ENCODE measurements around the gene NFIL3. TPM values are rescaled to one million over a fixed set of nuclear protein-coding genes. Genes with fewer than 3 reads are reported as not detected.

Gene NFIL3
- total and polyA plus RNA-seq, 2 of the 4 experiments (the other 2 are of a cell fraction): 27.6 to 27.7 TPM

GRCh38 chr9:91428927-91429351 lies 5.3 kb upstream of the NFIL3 start:
- Histone ChIP-seq H2AK5ac (ENCODE audit: low read depth, low read length) (no peak overlapping the region), H3K4me2 (ENCODE audit: low read depth, low read length) (0 out of 2 replicates have a peak overlapping the region, but pooled peaks have one; percentile 2), H3K4ac (ENCODE audit: low read depth, low read length) (peak overlapping the region; percentile 24; the same call in 1 of the 2 replicates), H3K18ac (ENCODE audit: low read depth, low read length) (no peak overlapping the region; the same call in 1 of the 2 replicates), H3K14ac (replicated peaks; ENCODE audit: low read depth, low read length) (no peak overlapping the region), H2BK20ac (ENCODE audit: low read depth, low read length) (peak overlapping the region; percentile 44; the same call in 1 of the 2 replicates), H3K4me3 (ENCODE audit: insufficient read depth, low read depth, low read length) (no peak overlapping the region), H4K5ac (ENCODE audit: low read depth, low read length) (no peak overlapping the region), H3K27me3 (ENCODE audit: control insufficient read depth, insufficient read depth, low read length) (no peaks in the 10 kb centered on the region), H3K27ac (ENCODE audit: insufficient read depth, low read length) (peak overlapping the region; percentile 61; the same call in 1 of the 2 replicates), H3K4me1 (ENCODE audit: control insufficient read depth, insufficient read depth, low read length) (peaks cover 10% of the 10 kb centered on the region), H3K56ac (ENCODE audit: extremely low read depth, insufficient read depth, low read length) (no peak overlapping the region), H2BK15ac (ENCODE audit: low read depth, low read length) (peak overlapping the region; percentile 32; the same call in 1 of the 3 replicates), H2BK5ac (ENCODE audit: low read depth, low read length, poor library complexity, severe bottlenecking) (no peak overlapping the region), H2AFZ (replicated peaks; ENCODE audit: low read length, poor library complexity) (no peak overlapping the region), H3K9me3 (ENCODE audit: control insufficient read depth, insufficient read depth, low read length) (no peaks in the 10 kb centered on the region), H4K8ac (ENCODE audit: low read depth in 2 of 2, low read length in 2 of 2) (no peak overlapping the region), H3K9me1 (ENCODE audit: insufficient read depth, low read length) (peaks cover 8% of the 10 kb centered on the region; the same call in 1 of the 2 replicates), H3K79me1 (ENCODE audit: low read depth in 1 of 2, low read length in 2 of 2) (peaks cover 0 to 20% of the 10 kb centered on the region in 2 experiments; a peak in 3 of 4 replicates), H3K9ac (ENCODE audit: low read depth, low read length) (no peak overlapping the region), H4K20me1 (ENCODE audit: insufficient read depth, low read length) (no peaks in the 10 kb centered on the region), H2BK120ac (ENCODE audit: low read depth, low read length) (no peak overlapping the region), H2AK9ac (replicated peaks; ENCODE audit: low read depth, low read length, poor library complexity) (no peak overlapping the region), H3K23ac (ENCODE audit: low read depth, low read length) (no peak overlapping the region), H4K91ac (ENCODE audit: insufficient read depth, low read depth, low read length) (no peak overlapping the region), H3K36me3 (ENCODE audit: control insufficient read depth, insufficient read depth, low read length) (no peaks in the 10 kb centered on the region)
- DNase-seq (peak; percentile 86), ATAC-seq (ENCODE audit: low read depth) (peak; percentile 18)
- in situ Hi-C loops (cut with MboI; ENCODE audit: low sequenced_read_pairs) (loop anchor here (5.0 kb wide), 1 partner anchor 68 kb away; no protein-coding TSS in a partner anchor), intact Hi-C loops (cut with micrococcal nuclease) (loop anchor here (5.0 kb wide), 1 partner anchor 53 kb away; no protein-coding TSS in a partner anchor), dilution Hi-C loops (cut with HindIII; ENCODE audit: low sequenced_read_pairs, unreplicated experiment) (no loop called here)
- ChIA-PET POLR2A (ENCODE audit: unreplicated experiment) (no interaction called here), CTCF (interaction anchor here (0.9 kb wide), 2 partner anchors 300 to 444 kb away, joined by 3 read pairs; no protein-coding TSS in a partner anchor)
- no TSS peak for BruUV-seq (replicated peaks)
- 19% methylated on average over 3 of the region's 5 CpGs; no CpG with 5 or more reads in 1 of the 2 experiments for WGBS, 2 experiments (ENCODE audit: extremely low coverage in 2 of 2, insufficient read length in 1 of 2)
- peak; percentile 86 for TF ChIP-seq CEBPB (IDR thresholded peaks at IDR 0.05; ENCODE audit: low read depth, low read length)
- TF ChIP-seq, protein P1, sequence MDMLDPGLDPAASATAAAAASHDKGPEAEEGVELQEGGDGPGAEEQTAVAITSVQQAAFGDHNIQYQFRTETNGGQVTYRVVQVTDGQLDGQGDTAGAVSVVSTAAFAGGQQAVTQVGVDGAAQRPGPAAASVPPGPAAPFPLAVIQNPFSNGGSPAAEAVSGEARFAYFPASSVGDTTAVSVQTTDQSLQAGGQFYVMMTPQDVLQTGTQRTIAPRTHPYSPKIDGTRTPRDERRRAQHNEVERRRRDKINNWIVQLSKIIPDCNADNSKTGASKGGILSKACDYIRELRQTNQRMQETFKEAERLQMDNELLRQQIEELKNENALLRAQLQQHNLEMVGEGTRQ (IDR thresholded peaks at IDR 0.05; ENCODE audit: low read depth, low read length): no peak
